Peyer's patch (tissue), 4 donors: ENCODE results near the gene KCNN1. TPM values are rescaled to one million over a fixed set of nuclear protein-coding genes. Genes with fewer than 3 reads are reported as not detected.
A peak's percentile ranks its signal among the peaks of the same experiment; 100 is the strongest.
"Not testable (repeated sequence)": the region's sequence is repeated elsewhere in the genome, so short reads cannot be mapped to it uniquely, and the experiment has no call there.

Source experiments
- DNase-seq, 3 donors: peaks; one replicate each; pipeline ENCODE4 v3.0.0-alpha.2; 2017 to 2019
- H3K27ac ChIP-seq, 4 donors: fragments of 200-600 bp; sonication (generic); one replicate each; pipeline ENCODE4 v1.5.1; 2016 to 2019
- H3K27me3 ChIP-seq, 2 donors: fragments of 200-600 bp; sonication (generic); one replicate each; pipeline ENCODE4 v1.5.1; 2019
- H3K36me3 ChIP-seq, 3 donors: fragments of 200-600 bp; sonication (generic); one replicate each; pipeline ENCODE4 v1.5.1; 2016 to 2019
- H3K4me1 ChIP-seq, 4 donors: fragments of 200-600 bp; sonication (generic); one replicate each; pipeline ENCODE4 v1.5.1; 2016 to 2019
- H3K4me3 ChIP-seq, 4 donors: fragments of 200-600 bp; sonication (generic); 1 replicate in 3 of 4; 2 replicates in 1 of 4; pipeline ENCODE4 v1.5.1; 2016 to 2019; ENCODE audit warnings: mild to moderate bottlenecking in 1 of 4
- H3K9me3 ChIP-seq, 4 donors: fragments of 200-600 bp; sonication (generic); one replicate each; pipeline ENCODE4 v1.5.1; 2016 to 2019; ENCODE audit warnings: mild to moderate bottlenecking in 1 of 4
- POLR2A ChIP-seq, 2 donors: fragments of 450-650 bp; IDR thresholded peaks; one replicate each; pipeline ENCODE4 v1.5.1; 2017; ENCODE audit warnings: antibody characterized with exemption in 2 of 2, mild to moderate bottlenecking in 2 of 2, moderate library complexity in 2 of 2
- total RNA-seq, 4 donors: library from RNA; depleted of rRNA; stranded (reverse); fragments of >200 nt; gene quantifications; one replicate each; pipeline ENCODE4 v1.1.0, GENCODE V29; 2016
- TF ChIP-seq, protein P1 (sequence below), 6 experiments: fragments of 450-650 bp in 4 of 6; fragments of 200-600 bp in 2 of 6; sonication (generic) in 1 of 6; IDR thresholded peaks; one replicate each; pipeline ENCODE4 v1.5.1; 2017 to 2019; ENCODE audit warnings: antibody characterized with exemption in 6 of 6, mild to moderate bottlenecking in 3 of 6, moderate library complexity in 1 of 6

KCNN1 gene
- total RNA-seq, 4 donors from 2014 or later = not detected

DNA sequence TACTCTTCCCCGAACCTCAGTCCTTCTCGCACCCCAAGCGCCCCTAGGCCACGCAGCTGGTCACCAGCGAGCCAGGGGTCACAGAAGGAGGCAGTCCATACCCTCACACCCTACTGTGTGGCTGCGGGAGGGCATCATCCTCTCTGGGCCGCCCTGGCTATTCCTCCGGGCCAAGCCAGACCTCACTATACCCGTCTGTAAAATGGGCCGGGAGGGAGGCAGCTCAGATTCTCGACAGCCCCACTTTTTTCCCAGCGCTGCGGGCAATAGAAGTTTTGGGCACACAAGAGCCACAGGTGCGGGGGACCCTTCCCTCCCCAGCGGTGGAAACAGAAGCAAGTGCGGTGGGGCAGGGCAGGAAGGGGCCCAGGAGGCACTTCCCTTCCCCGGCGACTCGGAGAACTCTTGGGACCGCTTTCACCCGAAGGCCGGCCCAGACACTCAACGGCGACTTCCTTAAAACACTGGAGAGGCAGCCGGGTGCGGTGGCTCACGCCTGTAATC is 35.5 kb downstream of the KCNN1 start:
- H3K36me3 ChIP-seq = no peaks in the 10 kb centered on the region
- H3K9me3 ChIP-seq = no peaks in the 10 kb centered on the region
- no peaks in the 10 kb centered on the region for H3K27me3 ChIP-seq
- peak in 2 of 3 donors; percentile 74 to 82 for DNase-seq
- peaks cover 0 to 26% (median 9%) of the 10 kb centered on the region in 4 donors for H3K4me1 ChIP-seq
- H3K27ac ChIP-seq = peak overlapping the region; percentile 89 to 97 (median 90)
- no peak for TF ChIP-seq POLR2A (IDR thresholded peaks at IDR 0.05)
- TF ChIP-seq, protein P1, sequence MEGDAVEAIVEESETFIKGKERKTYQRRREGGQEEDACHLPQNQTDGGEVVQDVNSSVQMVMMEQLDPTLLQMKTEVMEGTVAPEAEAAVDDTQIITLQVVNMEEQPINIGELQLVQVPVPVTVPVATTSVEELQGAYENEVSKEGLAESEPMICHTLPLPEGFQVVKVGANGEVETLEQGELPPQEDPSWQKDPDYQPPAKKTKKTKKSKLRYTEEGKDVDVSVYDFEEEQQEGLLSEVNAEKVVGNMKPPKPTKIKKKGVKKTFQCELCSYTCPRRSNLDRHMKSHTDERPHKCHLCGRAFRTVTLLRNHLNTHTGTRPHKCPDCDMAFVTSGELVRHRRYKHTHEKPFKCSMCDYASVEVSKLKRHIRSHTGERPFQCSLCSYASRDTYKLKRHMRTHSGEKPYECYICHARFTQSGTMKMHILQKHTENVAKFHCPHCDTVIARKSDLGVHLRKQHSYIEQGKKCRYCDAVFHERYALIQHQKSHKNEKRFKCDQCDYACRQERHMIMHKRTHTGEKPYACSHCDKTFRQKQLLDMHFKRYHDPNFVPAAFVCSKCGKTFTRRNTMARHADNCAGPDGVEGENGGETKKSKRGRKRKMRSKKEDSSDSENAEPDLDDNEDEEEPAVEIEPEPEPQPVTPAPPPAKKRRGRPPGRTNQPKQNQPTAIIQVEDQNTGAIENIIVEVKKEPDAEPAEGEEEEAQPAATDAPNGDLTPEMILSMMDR (IDR thresholded peaks at IDR 0.05) = no peak
- peak overlapping the region; percentile 70 to 96 (median 90) for H3K4me3 ChIP-seq

DNA sequence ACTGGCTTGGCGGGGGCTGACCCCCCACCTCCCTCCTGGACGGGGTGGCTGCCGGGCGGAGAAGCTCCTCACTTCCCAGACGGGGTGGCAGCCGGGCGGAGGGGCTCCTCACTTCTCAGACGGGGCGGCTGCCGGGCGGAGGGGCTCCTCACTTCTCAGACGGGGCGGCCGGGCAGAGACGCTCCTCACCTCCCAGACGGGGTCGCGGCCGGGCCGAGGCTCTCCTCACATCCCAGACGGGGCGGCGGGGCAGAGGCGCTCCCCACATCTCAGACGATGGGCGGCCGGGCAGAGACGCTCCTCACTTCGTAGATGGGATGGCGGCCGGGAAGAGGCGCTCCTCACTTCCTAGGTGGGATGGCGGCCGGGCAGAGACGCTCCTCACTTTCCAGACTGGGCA is 38.8 kb downstream of the KCNN1 start:
- not testable (repeated sequence) for H3K27ac ChIP-seq, DNase-seq, H3K4me3 ChIP-seq, H3K9me3 ChIP-seq, H3K27me3 ChIP-seq
- Histone ChIP-seq H3K4me1 (peaks cover 0 to 34% (median 16%) of the 10 kb centered on the region in 4 donors), H3K36me3 (peaks cover 0 to 24% (median 0%) of the 10 kb centered on the region in 3 donors)

- DNase-seq = peak; percentile 80 to 92 (median 90)
- H3K9me3 ChIP-seq = no peaks in the 10 kb centered on the region
- peaks cover 0 to 37% (median 13%) of the 10 kb centered on the region in 4 donors for H3K4me1 ChIP-seq
- peak in 1 of 2 donors; percentile 17 for TF ChIP-seq POLR2A (IDR thresholded peaks at IDR 0.05)
- TF ChIP-seq, protein P1 (IDR thresholded peaks at IDR 0.05) = peak; percentile 95 to 99 (median 98)
- H3K4me3 ChIP-seq = peak overlapping the region; percentile 52 to 68 (median 64)
- H3K36me3 ChIP-seq = peaks cover 0 to 36% (median 0%) of the 10 kb centered on the region in 3 donors
- H3K27ac ChIP-seq = peak overlapping the region; percentile 64 to 88 (median 82)
- H3K27me3 ChIP-seq = no peaks in the 10 kb centered on the region
These were observed 40.4 kb downstream of the KCNN1 start for GRCh38 chr19:18007044-18007916.

GRCh38 chr19:18007917-18008673 is 41.2 kb downstream of the KCNN1 start, which contains the start of gene ARRDC2:
ARRDC2 (plus strand) TSS chr19:18008170; CDS start chr19:18008311, 141 bp downstream.
- Histone ChIP-seq H3K4me1 (peaks cover 0 to 30% (median 9%) of the 10 kb centered on the region in 4 donors), H3K27me3 (no peaks in the 10 kb centered on the region), H3K27ac (peak within 1 kb of the TSS; percentile 64 to 88 (median 82)), H3K9me3 (no peaks in the 10 kb centered on the region), H3K4me3 (peak within 1 kb of the TSS; percentile 52 to 68 (median 64)), H3K36me3 (peaks cover 0 to 45% (median 0%) of the 10 kb centered on the region in 3 donors)
- DNase-seq = peak; percentile 94 to 98 (median 97)
- TF ChIP-seq POLR2A (IDR thresholded peaks at IDR 0.05) = peak; percentile 14 to 36
- TF ChIP-seq, protein P1 (IDR thresholded peaks at IDR 0.05) = no peak

- H3K4me1 ChIP-seq = peaks cover 0 to 26% (median 11%) of the 10 kb centered on the region in 4 donors
- H3K36me3 ChIP-seq = peaks cover 0 to 51% (median 0%) of the 10 kb centered on the region in 3 donors
- H3K4me3 ChIP-seq = peak overlapping the region; percentile 52 to 68 (median 64)
- H3K27ac ChIP-seq = peak overlapping the region; percentile 64 to 88 (median 82)
- H3K27me3 ChIP-seq = no peaks in the 10 kb centered on the region
- no peak for TF ChIP-seq POLR2A (IDR thresholded peaks at IDR 0.05)
- TF ChIP-seq, protein P1 (IDR thresholded peaks at IDR 0.05) = no peak
- no peaks in the 10 kb centered on the region for H3K9me3 ChIP-seq
- no peak for DNase-seq
These were observed 41.9 kb downstream of the KCNN1 start for GRCh38 chr19:18008814-18009213.
